Fibroblast of lung (primary cell): ENCODE results near the gene ABCC8.

Source experiments
- CTCF ChIP-seq, 2 donors: IDR thresholded peaks in 1 of 2; conservative IDR thresholded peaks in 1 of 2; 1 replicate in 1 of 2; 2 replicates in 1 of 2; pipeline ENCODE4 v1.5.1; 2011 to 2012; ENCODE audit warnings: low read length in 2 of 2, control low read depth in 1 of 2, inconsistent platforms in 1 of 2, low read depth in 1 of 2, mild to moderate bottlenecking in 1 of 2
- EZH2 ChIP-seq: IDR thresholded peaks from 2 replicates; pipeline ENCODE4 v1.5.1; 2012; ENCODE audit warnings: low read length, control low read depth, mild to moderate bottlenecking; ENCODE audit errors: missing control alignments

- TF ChIP-seq CTCF (conservative IDR thresholded peaks at IDR 0.05 in 1 of 2, IDR thresholded peaks at IDR 0.05 in 1 of 2; ENCODE audit: low read depth in 1 of 2, low read length in 2 of 2) (peak in 1 of 2 donors; percentile 37), EZH2 (no peak)
Observed at GRCh38 chr11:17351172-17351509, 125.5 kb downstream of the ABCC8 start.
